ENCODE results near the gene CDC37L1. TPM values are rescaled to one million over a fixed set of nuclear protein-coding genes. Genes with fewer than 3 reads are reported as not detected.

Gene CDC37L1
- polyA plus RNA-seq, 4 donors, result 18.1 to 22.9 (median 21.0) TPM

GRCh38 chr9:4709380-4709779 is 30.0 kb downstream of the CDC37L1 start:
- DNase-seq (ENCODE audit: low read depth in 4 of 4, low spot score in 3 of 4), result no peak

GRCh38 chr9:4713849-4714248 is 34.5 kb downstream of the CDC37L1 start:
- no peak for DNase-seq (ENCODE audit: low read depth in 4 of 4, low spot score in 3 of 4)

- no peak for DNase-seq (ENCODE audit: low read depth in 4 of 4, low spot score in 3 of 4)
Measured at GRCh38 chr9:4714266-4715016, 35.1 kb downstream of the CDC37L1 start.

- DNase-seq (ENCODE audit: low read depth in 4 of 4, low spot score in 3 of 4), result no peak
Measured at GRCh38 chr9:4716163-4716562, 36.8 kb downstream of the CDC37L1 start.

- no peak for DNase-seq (ENCODE audit: low read depth in 4 of 4, low spot score in 3 of 4)
Measured at GRCh38 chr9:4717815-4718214, 38.4 kb downstream of the CDC37L1 start.

GRCh38 chr9:4718911-4719310 is 39.5 kb downstream of the CDC37L1 start:
- DNase-seq (ENCODE audit: low read depth in 4 of 4, low spot score in 3 of 4), result no peak

- DNase-seq (ENCODE audit: low read depth in 4 of 4, low spot score in 3 of 4), result no peak
Measured at GRCh38 chr9:4721736-4722135, 42.4 kb downstream of the CDC37L1 start.

- no peak for DNase-seq (ENCODE audit: low read depth in 4 of 4, low spot score in 3 of 4)
Measured at GRCh38 chr9:4725706-4726442, 46.5 kb downstream of the CDC37L1 start.

GRCh38 chr9:4727593-4727992 is 48.2 kb downstream of the CDC37L1 start:
- DNase-seq (ENCODE audit: low read depth in 4 of 4, low spot score in 3 of 4), result no peak

- no peak for DNase-seq (ENCODE audit: low read depth in 4 of 4, low spot score in 3 of 4)
Measured at GRCh38 chr9:4732890-4733289, 53.5 kb downstream of the CDC37L1 start.

GRCh38 chr9:4734150-4734549 is 54.8 kb downstream of the CDC37L1 start:
- DNase-seq (ENCODE audit: low read depth in 4 of 4, low spot score in 3 of 4), result no peak

GRCh38 chr9:4738866-4739586 is 59.7 kb downstream of the CDC37L1 start:
- no peak for DNase-seq (ENCODE audit: low read depth in 4 of 4, low spot score in 3 of 4)

GRCh38 chr9:4739587-4740387 is 60.4 kb downstream of the CDC37L1 start:
- DNase-seq (ENCODE audit: low read depth in 4 of 4, low spot score in 3 of 4), result no peak

GRCh38 chr9:4740388-4740637 is 60.9 kb downstream of the CDC37L1 start:
- DNase-seq (ENCODE audit: low read depth in 4 of 4, low spot score in 3 of 4), result no peak

- peak; percentile 69 to 80 (median 78) for DNase-seq (ENCODE audit: low read depth in 4 of 4, low spot score in 3 of 4)
Measured at GRCh38 chr9:4740638-4741364, 61.4 kb downstream of the CDC37L1 start, which contains the start of gene AK3. Gene AK3, minus strand, starts transcription at chr9:4741202. Its CDS starts 115 bp downstream, at chr9:4741087.

- no peak for DNase-seq (ENCODE audit: low read depth in 4 of 4, low spot score in 3 of 4)
Measured at GRCh38 chr9:4741365-4742089, 62.2 kb downstream of the CDC37L1 start.

GRCh38 chr9:4742246-4742645 is 62.9 kb downstream of the CDC37L1 start:
- no peak for DNase-seq (ENCODE audit: low read depth in 4 of 4, low spot score in 3 of 4)

GRCh38 chr9:4743131-4743875 is 63.9 kb downstream of the CDC37L1 start:
- no peak for DNase-seq (ENCODE audit: low read depth in 4 of 4, low spot score in 3 of 4)

Data from right renal pelvis (tissue), 4 donors.